ENCODE results near the gene TNRC18.
"Not testable (repeated sequence)": the region's sequence is repeated elsewhere in the genome, so short reads cannot be mapped to it uniquely, and the experiment has no call there.

Gene TNRC18

GRCh38 chr7:5360021-5360420 is 63.6 kb downstream of the TNRC18 start:
- not testable (repeated sequence) for DNase-seq (ENCODE audit: low read depth)

GRCh38 chr7:5359344-5359743 is 64.3 kb downstream of the TNRC18 start:
- no peak for DNase-seq (ENCODE audit: low read depth)
- H3K4me3 ChIP-seq (ENCODE audit: low read depth, low read length), result no peak overlapping the region

More at GRCh38 chr7:5360021-5360420, 63.6 kb downstream of the TNRC18 start:
- not testable (repeated sequence) for H3K4me3 ChIP-seq (ENCODE audit: low read depth, low read length)

GRCh38 chr7:5357951-5358350 is 65.7 kb downstream of the TNRC18 start:
- H3K4me3 ChIP-seq (ENCODE audit: low read depth, low read length), result no peak overlapping the region
- no peak for DNase-seq (ENCODE audit: low read depth)

- no peak overlapping the region for H3K4me3 ChIP-seq (ENCODE audit: low read depth, low read length)
- no peak for DNase-seq (ENCODE audit: low read depth)
Measured at GRCh38 chr7:5356751-5357119, 66.9 kb downstream of the TNRC18 start.

- peak; percentile 10 for DNase-seq (ENCODE audit: low read depth)
- no peak overlapping the region for H3K4me3 ChIP-seq (ENCODE audit: low read depth, low read length)
Measured at GRCh38 chr7:5354460-5355232, 69.0 kb downstream of the TNRC18 start.

GRCh38 chr7:5352440-5353010 is 71.1 kb downstream of the TNRC18 start:
- no peak overlapping the region for H3K4me3 ChIP-seq (ENCODE audit: low read depth, low read length)
- DNase-seq (ENCODE audit: low read depth), result no peak

GRCh38 chr7:5351507-5352265 is 71.9 kb downstream of the TNRC18 start:
- no peak for DNase-seq (ENCODE audit: low read depth)
- H3K4me3 ChIP-seq (ENCODE audit: low read depth, low read length), result no peak overlapping the region

- no peak for DNase-seq (ENCODE audit: low read depth)
- H3K4me3 ChIP-seq (ENCODE audit: low read depth, low read length), result no peak overlapping the region
Measured at GRCh38 chr7:5350600-5351385, 72.8 kb downstream of the TNRC18 start.

- no peak for DNase-seq (ENCODE audit: low read depth)
- no peak overlapping the region for H3K4me3 ChIP-seq (ENCODE audit: low read depth, low read length)
Measured at GRCh38 chr7:5350174-5350463, 73.5 kb downstream of the TNRC18 start.

- DNase-seq (ENCODE audit: low read depth), result no peak
- no peak overlapping the region for H3K4me3 ChIP-seq (ENCODE audit: low read depth, low read length)
Measured at GRCh38 chr7:5349437-5350173, 74.0 kb downstream of the TNRC18 start.

GRCh38 chr7:5349005-5349380 is 74.6 kb downstream of the TNRC18 start:
- no peak overlapping the region for H3K4me3 ChIP-seq (ENCODE audit: low read depth, low read length)
- DNase-seq (ENCODE audit: low read depth), result no peak

- no peak for DNase-seq (ENCODE audit: low read depth)
- no peak overlapping the region for H3K4me3 ChIP-seq (ENCODE audit: low read depth, low read length)
Measured at GRCh38 chr7:5348134-5349004, 75.3 kb downstream of the TNRC18 start.

- H3K4me3 ChIP-seq (ENCODE audit: low read depth, low read length), result no peak overlapping the region
- DNase-seq (ENCODE audit: low read depth), result no peak
Measured at GRCh38 chr7:5345671-5346070, 78.0 kb downstream of the TNRC18 start.

GRCh38 chr7:5345171-5345570 is 78.5 kb downstream of the TNRC18 start:
- DNase-seq (ENCODE audit: low read depth), result no peak

GRCh38 chr7:5344342-5344741 is 79.3 kb downstream of the TNRC18 start:
- no peak overlapping the region for H3K4me3 ChIP-seq (ENCODE audit: low read depth, low read length)
- no peak for DNase-seq (ENCODE audit: low read depth)

More at GRCh38 chr7:5345171-5345570, 78.5 kb downstream of the TNRC18 start:
- H3K4me3 ChIP-seq (ENCODE audit: low read depth, low read length), result no peak overlapping the region

GRCh38 chr7:5343884-5344283 is 79.8 kb downstream of the TNRC18 start:
- no peak overlapping the region for H3K4me3 ChIP-seq (ENCODE audit: low read depth, low read length)
- DNase-seq (ENCODE audit: low read depth), result no peak

GRCh38 chr7:5342631-5343030 is 81.0 kb downstream of the TNRC18 start:
- no peak overlapping the region for H3K4me3 ChIP-seq (ENCODE audit: low read depth, low read length)

GRCh38 chr7:5339955-5340354 is 83.7 kb downstream of the TNRC18 start:
- H3K4me3 ChIP-seq (ENCODE audit: low read depth, low read length), result no peak overlapping the region
- DNase-seq (ENCODE audit: low read depth), result no peak

More at GRCh38 chr7:5342631-5343030, 81.0 kb downstream of the TNRC18 start:
- no peak for DNase-seq (ENCODE audit: low read depth)

Measured in skeletal muscle cell (primary cell).